Activated gamma-delta T cell treated with Interleukin-2 at 50 U/mL for 16 hours (primary cell): Measurements from ENCODE around the gene ARID1B.

Experiments used
- DNase-seq: peaks from one replicate; pipeline ENCODE4 v3.0.0-alpha.2; 2020

ARID1B gene

GRCh38 chr6:156774863-156775405 lies 2.2 kb upstream of the ARID1B start:
- DNase-seq = no peak

- DNase-seq = no peak
Measured at GRCh38 chr6:156775717-156776116, 1.5 kb upstream of the ARID1B start.

- DNase-seq = no peak
Measured at GRCh38 chr6:156776470-156776839, 723 bp upstream of the ARID1B start.

- DNase-seq = peak; percentile 54
Measured at GRCh38 chr6:156777577-156778453, 637 bp downstream of the ARID1B start.

- DNase-seq = peak; percentile 27
Measured at GRCh38 chr6:156778454-156779205, 1.5 kb downstream of the ARID1B start.

GRCh38 chr6:156779206-156780094 lies 2.3 kb downstream of the ARID1B start:
- DNase-seq = peak; percentile 45

GRCh38 chr6:156780102-156780641 lies 3.0 kb downstream of the ARID1B start:
- peak; percentile 44 for DNase-seq

GRCh38 chr6:156780962-156781853 lies 4.0 kb downstream of the ARID1B start:
- no peak for DNase-seq

GRCh38 chr6:156781861-156782631 lies 4.9 kb downstream of the ARID1B start:
- DNase-seq = no peak

GRCh38 chr6:156782691-156783320 lies 5.6 kb downstream of the ARID1B start:
- DNase-seq = no peak

GRCh38 chr6:156783958-156784357 lies 6.8 kb downstream of the ARID1B start:
- DNase-seq = no peak

- no peak for DNase-seq
Measured at GRCh38 chr6:156786652-156787051, 9.5 kb downstream of the ARID1B start.

- DNase-seq = no peak
Measured at GRCh38 chr6:156787569-156788492, 10.7 kb downstream of the ARID1B start.

GRCh38 chr6:156789081-156789943 lies 12.1 kb downstream of the ARID1B start:
- DNase-seq = no peak

GRCh38 chr6:156790711-156791319 lies 13.6 kb downstream of the ARID1B start:
- DNase-seq = no peak

GRCh38 chr6:156791320-156791850 lies 14.2 kb downstream of the ARID1B start:
- DNase-seq = no peak

GRCh38 chr6:156793200-156793599 lies 16.0 kb downstream of the ARID1B start:
- no peak for DNase-seq
